BLaER1 (cell line): Measurements from ENCODE around the gene CNTFR.
"Not testable (repeated sequence)": the region's sequence is repeated elsewhere in the genome, so short reads cannot be mapped to it uniquely, and the experiment has no call there.

Source experiments
- H3K27ac ChIP-seq: shearing (Covaris generic); formaldehyde crosslinking; 2 replicates; pipeline ENCODE4 v1.8.1; 2022
- H3K27me3 ChIP-seq: shearing (Covaris generic); formaldehyde crosslinking; 2 replicates; pipeline ENCODE4 v1.8.1; 2022
- H3K36me3 ChIP-seq: shearing (Covaris generic); formaldehyde crosslinking; 2 replicates; pipeline ENCODE4 v1.8.1; 2022
- H3K4me1 ChIP-seq: shearing (Covaris generic); formaldehyde crosslinking; 2 replicates; pipeline ENCODE4 v1.8.1; 2022
- H3K4me2 ChIP-seq: shearing (Covaris generic); formaldehyde crosslinking; 2 replicates; pipeline ENCODE4 v1.8.1; 2022
- H3K4me3 ChIP-seq: shearing (Covaris generic); formaldehyde crosslinking; 2 replicates; pipeline ENCODE4 v1.8.1; 2022
- H3K9ac ChIP-seq: shearing (Covaris generic); formaldehyde crosslinking; 2 replicates; pipeline ENCODE4 v1.8.1; 2022
- H3K9me3 ChIP-seq: shearing (Covaris generic); formaldehyde crosslinking; 2 replicates; pipeline ENCODE4 v1.8.1; 2022
- H4K20me1 ChIP-seq: shearing (Covaris generic); formaldehyde crosslinking; 2 replicates; pipeline ENCODE4 v1.8.1; 2022
- Cebpa-rat ChIP-seq: shearing (Covaris generic); IDR thresholded peaks from 2 replicates; pipeline ENCODE4 v1.8.1; 2022

Gene CNTFR

GRCh38 chr9:34536685-34537084 is 52.8 kb downstream of the CNTFR start:
- H3K27me3 ChIP-seq: no peaks in the 10 kb centered on the region
- no peak overlapping the region for H3K4me3 ChIP-seq
- peaks cover 13% of the 10 kb centered on the region for H3K9me3 ChIP-seq
- no peaks in the 10 kb centered on the region for H3K4me1 ChIP-seq
- TF ChIP-seq Cebpa-rat: no peak
- no peak overlapping the region for H3K9ac ChIP-seq
- no peak overlapping the region for H3K4me2 ChIP-seq
- no peak overlapping the region for H3K27ac ChIP-seq
- H4K20me1 ChIP-seq: no peaks in the 10 kb centered on the region
- H3K36me3 ChIP-seq: no peaks in the 10 kb centered on the region

- not testable (repeated sequence) for H3K4me3 ChIP-seq, H4K20me1 ChIP-seq, H3K36me3 ChIP-seq, H3K9ac ChIP-seq, H3K4me2 ChIP-seq, H3K27ac ChIP-seq, H3K4me1 ChIP-seq, H3K27me3 ChIP-seq
- peaks cover 13% of the 10 kb centered on the region for H3K9me3 ChIP-seq
Measured at GRCh38 chr9:34532041-34532440, 57.5 kb downstream of the CNTFR start.

GRCh38 chr9:34526026-34526425 is 63.5 kb downstream of the CNTFR start:
- TF ChIP-seq Cebpa-rat: no peak
- Histone ChIP-seq H4K20me1 (0 out of 2 replicates have a peak, but pooled peaks cover 13% of the 10 kb centered on the region), H3K4me3 (no peak overlapping the region), H3K9ac (no peak overlapping the region), H3K36me3 (no peaks in the 10 kb centered on the region), H3K27me3 (peaks cover 12% of the 10 kb centered on the region; the same call in 1 of the 2 replicates), H3K9me3 (no peaks in the 10 kb centered on the region), H3K27ac (no peak overlapping the region), H3K4me2 (no peak overlapping the region), H3K4me1 (peaks cover 23% of the 10 kb centered on the region)

DNA sequence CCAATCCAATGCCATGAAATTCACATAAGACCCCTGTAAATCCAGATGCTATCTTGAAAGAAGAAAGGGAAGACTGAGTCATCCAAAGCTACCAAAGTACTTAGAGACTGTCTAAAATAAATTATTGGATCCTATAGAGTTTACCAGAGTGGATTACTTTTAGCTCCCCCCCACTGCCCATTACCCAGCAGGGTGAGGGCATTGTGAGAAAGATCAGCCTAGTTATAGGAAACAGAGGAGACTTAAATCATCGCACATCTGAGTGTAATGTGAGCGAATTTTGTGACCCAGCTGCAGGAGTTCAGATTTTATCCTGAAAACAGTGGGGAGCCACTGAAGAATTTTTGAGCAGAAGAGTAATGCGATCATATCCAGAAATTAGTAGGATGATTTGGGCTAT is 65.2 kb downstream of the CNTFR start:
- Histone ChIP-seq H3K9me3 (no peaks in the 10 kb centered on the region), H3K36me3 (no peaks in the 10 kb centered on the region), H3K4me3 (no peak overlapping the region), H3K27me3 (peaks cover 12% of the 10 kb centered on the region; the same call in 1 of the 2 replicates), H3K4me1 (peaks cover 31% of the 10 kb centered on the region), H3K4me2 (no peak overlapping the region), H3K27ac (no peak overlapping the region), H3K9ac (no peak overlapping the region), H4K20me1 (0 out of 2 replicates have a peak, but pooled peaks cover 13% of the 10 kb centered on the region)
- no peak for TF ChIP-seq Cebpa-rat

GRCh38 chr9:34522971-34523797 is 66.3 kb downstream of the CNTFR start, which contains the start of gene ENHO:
TSS of gene ENHO (minus strand) at chr9:34522990. CDS start at chr9:34521695, 1,295 bp downstream.
- peaks cover 42% of the 10 kb centered on the region for H3K4me1 ChIP-seq
- H3K9me3 ChIP-seq: no peaks in the 10 kb centered on the region
- H3K4me3 ChIP-seq: peak within 1 kb of the TSS; percentile 64
- TF ChIP-seq Cebpa-rat: no peak
- H3K27me3 ChIP-seq: peaks cover 12% of the 10 kb centered on the region; the same call in 1 of the 2 replicates
- H3K9ac ChIP-seq: peak within 1 kb of the TSS; percentile 29; the same call in 1 of the 2 replicates
- H4K20me1 ChIP-seq: 0 out of 2 replicates have a peak, but pooled peaks cover 13% of the 10 kb centered on the region
- peak within 1 kb of the TSS; percentile 91 for H3K4me2 ChIP-seq
- H3K27ac ChIP-seq: no peak within 1 kb of the TSS
- H3K36me3 ChIP-seq: no peaks in the 10 kb centered on the region

GRCh38 chr9:34522091-34522887 is 67.2 kb downstream of the CNTFR start:
- Histone ChIP-seq H3K27ac (no peak overlapping the region), H3K9me3 (no peaks in the 10 kb centered on the region), H3K4me1 (peaks cover 51% of the 10 kb centered on the region), H3K4me3 (peak overlapping the region; percentile 64), H3K9ac (peak overlapping the region; percentile 29; the same call in 1 of the 2 replicates), H3K36me3 (no peaks in the 10 kb centered on the region), H3K4me2 (peak overlapping the region; percentile 91), H3K27me3 (peaks cover 12% of the 10 kb centered on the region; the same call in 1 of the 2 replicates), H4K20me1 (0 out of 2 replicates have a peak, but pooled peaks cover 13% of the 10 kb centered on the region)
- TF ChIP-seq Cebpa-rat: no peak

- peaks cover 12% of the 10 kb centered on the region; the same call in 1 of the 2 replicates for H3K27me3 ChIP-seq
- no peak for TF ChIP-seq Cebpa-rat
- no peak overlapping the region for H3K4me3 ChIP-seq
- no peak overlapping the region for H3K27ac ChIP-seq
- 0 out of 2 replicates have a peak, but pooled peaks cover 13% of the 10 kb centered on the region for H4K20me1 ChIP-seq
- no peak overlapping the region for H3K9ac ChIP-seq
- peaks cover 58% of the 10 kb centered on the region for H3K4me1 ChIP-seq
- peak overlapping the region; percentile 91 for H3K4me2 ChIP-seq
- no peaks in the 10 kb centered on the region for H3K9me3 ChIP-seq
- H3K36me3 ChIP-seq: no peaks in the 10 kb centered on the region
Measured at GRCh38 chr9:34521406-34522045, 68.0 kb downstream of the CNTFR start.

DNA sequence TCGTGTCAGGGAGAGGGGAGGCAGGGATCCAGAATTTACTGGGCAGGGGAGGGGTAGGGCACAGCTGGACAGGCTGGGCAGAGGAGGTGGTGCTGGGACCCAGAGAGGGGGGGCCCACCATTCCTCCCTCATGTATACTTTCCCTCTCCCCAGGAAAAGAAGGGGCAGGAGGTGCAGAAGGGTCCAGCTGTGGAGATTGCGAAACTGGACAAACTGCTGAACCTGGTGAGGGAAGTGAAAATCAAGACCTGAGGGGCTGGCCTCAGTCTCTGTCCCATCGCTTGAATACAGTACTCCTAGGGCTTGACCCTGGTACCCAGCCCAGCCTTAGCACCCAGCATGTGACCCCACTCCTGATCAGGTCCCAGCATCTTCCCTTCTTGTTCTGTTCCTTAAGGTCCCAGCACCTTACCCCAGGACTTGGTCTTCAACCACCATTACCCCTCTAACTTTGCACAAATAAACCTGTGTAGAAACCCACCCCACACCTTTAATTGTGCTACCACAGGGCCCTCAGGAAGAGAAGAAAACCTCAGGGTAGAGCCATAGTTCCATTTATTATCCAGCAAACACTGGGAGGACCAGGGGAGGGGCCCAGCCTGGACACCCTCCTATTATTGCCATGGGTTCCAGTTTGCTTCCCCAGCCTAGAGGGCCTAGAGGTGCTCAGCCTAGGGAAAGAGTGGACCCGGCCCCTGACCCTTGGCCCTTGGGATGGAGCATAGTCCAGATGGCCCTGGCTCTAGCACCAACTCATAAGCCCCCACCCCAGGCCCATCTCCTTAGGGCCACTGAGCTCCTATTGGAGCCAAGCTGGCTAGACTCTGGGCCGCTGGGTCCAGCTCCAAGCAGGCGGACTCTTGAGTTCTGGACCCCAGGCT is 68.8 kb downstream of the CNTFR start:
- Histone ChIP-seq H3K4me1 (peaks cover 63% of the 10 kb centered on the region), H4K20me1 (0 out of 2 replicates have a peak, but pooled peaks cover 13% of the 10 kb centered on the region), H3K36me3 (no peaks in the 10 kb centered on the region), H3K27me3 (peaks cover 12% of the 10 kb centered on the region; the same call in 1 of the 2 replicates), H3K9ac (no peak overlapping the region), H3K4me2 (peak overlapping the region; percentile 91), H3K4me3 (no peak overlapping the region), H3K27ac (no peak overlapping the region), H3K9me3 (no peaks in the 10 kb centered on the region)
- peak; percentile 72 for TF ChIP-seq Cebpa-rat
